ENCODE data around the gene FBXO47.

Gene FBXO47

GRCh38 chr17:38896346-38896954, 70.8 kb downstream of the FBXO47 start:
- H3K9me3 ChIP-seq (ENCODE audit: control insufficient read depth, insufficient read depth, low read depth, low read length), result no peaks in the 10 kb centered on the region
- CTCF ChIA-PET, result interaction anchor here (0.8 to 1.6 kb wide), 2 partner anchors 9 to 268 kb away, joined by 3 read pairs; no protein-coding TSS in a partner anchor
- POLR2A ChIA-PET, result no interaction called here
- no peak overlapping the region for H3K27ac ChIP-seq (ENCODE audit: extremely low read depth, low read depth, low read length)
- peaks cover 0 to 50% of the 10 kb centered on the region in 2 experiments; a peak in 2 of 3 replicates for H3K36me3 ChIP-seq (ENCODE audit: control insufficient read depth in 2 of 2, insufficient read depth in 1 of 2, low read length in 2 of 2)
- H3K4me3 ChIP-seq (ENCODE audit: low read depth, low read length), result no peak overlapping the region
- no peak for TF ChIP-seq ZNF501 (tag by site-specific recombination; IDR thresholded peaks at IDR 0.05)
- TF ChIP-seq ZNF433 (tag by site-specific recombination; IDR thresholded peaks at IDR 0.05; ENCODE audit: low read depth), result no peak
- no peak for TF ChIP-seq ZNF266 (tag by site-specific recombination; IDR thresholded peaks at IDR 0.05; ENCODE audit: low read depth)
- TF ChIP-seq ZIC2 (tag by site-specific recombination; IDR thresholded peaks at IDR 0.05), result no peak
- no peak for TF ChIP-seq GLIS2 (tag by site-specific recombination; IDR thresholded peaks at IDR 0.05)
- TF ChIP-seq EGR2 (tag by site-specific recombination; IDR thresholded peaks at IDR 0.05; ENCODE audit: low read depth), result no peak
- no peak for TF ChIP-seq PRDM2 (tag by site-specific recombination; IDR thresholded peaks at IDR 0.05; ENCODE audit: borderline replicate concordance)
- TF ChIP-seq YY2 (tag by site-specific recombination; IDR thresholded peaks at IDR 0.05), result no peak
- TF ChIP-seq ZNF391 (tag by site-specific recombination; IDR thresholded peaks at IDR 0.05; ENCODE audit: borderline replicate concordance, low read depth), result no peak
- TF ChIP-seq ZNF146 (tag by site-specific recombination; IDR thresholded peaks at IDR 0.05), result no peak
- no peak for TF ChIP-seq ZNF585B (tag by site-specific recombination; IDR thresholded peaks at IDR 0.05)
- TF ChIP-seq ZNF473 (tag by site-specific recombination; IDR thresholded peaks at IDR 0.05), result no peak
- no peak for TF ChIP-seq ZNF785 (tag by site-specific recombination; IDR thresholded peaks at IDR 0.05)
- no peak for TF ChIP-seq ZNF768 (tag by site-specific recombination; IDR thresholded peaks at IDR 0.05)
- TF ChIP-seq ZNF776 (tag by site-specific recombination; IDR thresholded peaks at IDR 0.05; ENCODE audit: borderline replicate concordance), result no peak
- no peak for TF ChIP-seq SP3 (tag by site-specific recombination; IDR thresholded peaks at IDR 0.05)
- TF ChIP-seq ZNF610 (tag by site-specific recombination; IDR thresholded peaks at IDR 0.05; ENCODE audit: borderline replicate concordance), result no peak
- TF ChIP-seq ZNF510 (tag by site-specific recombination; IDR thresholded peaks at IDR 0.05; ENCODE audit: insufficient replicate concordance), result no peak
- TF ChIP-seq ZNF423 (tag by site-specific recombination; IDR thresholded peaks at IDR 0.05), result no peak
- H3K4me1 ChIP-seq (ENCODE audit: control insufficient read depth, insufficient read depth, low read length), result peaks cover 8% of the 10 kb centered on the region; the same call in 1 of the 2 replicates

- Histone ChIP-seq H3K9me3 (ENCODE audit: control insufficient read depth, insufficient read depth, low read depth, low read length) (no peaks in the 10 kb centered on the region), H3K27ac (ENCODE audit: extremely low read depth, low read depth, low read length) (no peak overlapping the region), H3K4me1 (ENCODE audit: control insufficient read depth, insufficient read depth, low read length) (no peaks in the 10 kb centered on the region), H3K4me3 (ENCODE audit: low read depth, low read length) (no peak overlapping the region), H3K36me3 (ENCODE audit: control insufficient read depth in 2 of 2, insufficient read depth in 1 of 2, low read length in 2 of 2) (peaks cover 0 to 63% of the 10 kb centered on the region in 2 experiments; a peak in 2 of 3 replicates)
- TF ChIP-seq MEIS1 (CRISPR knock-in tag; IDR thresholded peaks at IDR 0.05; ENCODE audit: borderline replicate concordance) (no peak), ZNF501 (tag by site-specific recombination; IDR thresholded peaks at IDR 0.05) (no peak), ZNF211 (tag by site-specific recombination; IDR thresholded peaks at IDR 0.05; ENCODE audit: low read depth) (no peak), ZNF311 (tag by site-specific recombination; IDR thresholded peaks at IDR 0.05; ENCODE audit: borderline replicate concordance) (no peak)
- CTCF ChIA-PET, result interaction anchor here (0.6 to 0.7 kb wide), 2 partner anchors 14 to 163 kb away, joined by 3 read pairs; no protein-coding TSS in a partner anchor
- POLR2A ChIA-PET, result interaction anchor here (1.0 to 1.4 kb wide), 2 partner anchors 14 to 25 kb away, joined by 3 read pairs; partner anchors contain the start of gene LASP1
Measured at GRCh38 chr17:38894276-38894675, 72.9 kb downstream of the FBXO47 start.

All from HEK293 (cell line).